Camera-type eye (tissue), 1 donor: ENCODE data around the gene PITX1. TPM values are rescaled to one million over a fixed set of nuclear protein-coding genes. Genes with fewer than 3 reads are reported as not detected.

Experiments
- total RNA-seq: library from RNA; depleted of rRNA; stranded (reverse); fragments of >200 nt; gene quantifications from one replicate; pipeline ENCODE4 v1.2.3, GENCODE V29; 2014

PITX1 gene
- 31.1 TPM for total RNA-seq

DNA sequence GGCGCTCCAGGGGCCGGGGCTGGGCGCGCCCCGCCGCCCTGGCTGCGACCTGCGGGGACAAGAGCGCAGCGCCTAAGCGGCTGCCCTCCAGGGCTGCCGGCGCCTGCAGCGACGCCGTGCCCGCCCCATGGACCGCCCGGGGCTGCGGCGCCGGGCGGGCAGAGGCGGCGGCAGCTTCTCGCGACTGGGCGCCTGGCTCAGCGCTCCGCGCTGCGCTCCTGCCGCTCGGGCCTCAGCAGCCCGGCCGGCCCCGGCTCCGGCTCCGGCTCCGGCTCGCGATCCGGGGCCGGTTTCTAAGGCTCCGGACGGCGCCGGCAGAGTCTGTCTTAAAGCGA, at the start of gene PITX1:
TSS of gene PITX1 (minus strand) at position 328 of the 335 bp plus-strand sequence. CDS start 347 bp downstream, outside the sequence.

Other genes with a start within 250 kb of the PITX1 start
- 85.3 TPM for gene C5orf24, start 188.3 kb downstream of the PITX1 start, total RNA-seq
- 132 TPM for gene TXNDC15, start 159.9 kb downstream of the PITX1 start, total RNA-seq
- 11.0 TPM for gene PCBD2, start 129.1 kb downstream of the PITX1 start, total RNA-seq
- not detected for gene CATSPER3, start 66.3 kb downstream of the PITX1 start, total RNA-seq